Upper lobe of left lung (tissue), 6 donors: ENCODE results near the gene POLG. TPM values are rescaled to one million over a fixed set of nuclear protein-coding genes. Genes with fewer than 3 reads are reported as not detected.

ENCODE experiments used
- ATAC-seq, 2 donors: fragments of 200-7000 bp; cut with Tn5 transposase; one replicate each; pipeline ENCODE4 v1.9.1; 2022; ENCODE audit warnings: mild to moderate bottlenecking in 2 of 2, moderate library complexity in 2 of 2; ENCODE audit not compliant: low FRiP score in 2 of 2
- DNase-seq, 2 donors: peaks; one replicate each; pipeline ENCODE4 v3.0.0-alpha.2; 2019 to 2020
- H3K27ac ChIP-seq, 4 donors: fragments of 200-600 bp; sonication (generic); one replicate each; pipeline ENCODE4 v1.5.1; 2016 to 2019
- H3K27me3 ChIP-seq, 4 donors: fragments of 200-600 bp; sonication (generic); one replicate each; pipeline ENCODE4 v1.5.1; 2017 to 2019
- H3K36me3 ChIP-seq, 4 donors: fragments of 200-600 bp; sonication (generic); one replicate each; pipeline ENCODE4 v1.5.1; 2016 to 2019
- H3K4me1 ChIP-seq, 4 donors: fragments of 200-600 bp; sonication (generic); one replicate each; pipeline ENCODE4 v1.5.1; 2018 to 2019
- H3K4me3 ChIP-seq, 4 donors: fragments of 200-600 bp; sonication (generic); one replicate each; pipeline ENCODE4 v1.5.1; 2017 to 2019; ENCODE audit warnings: mild to moderate bottlenecking in 2 of 4, moderate library complexity in 1 of 4
- H3K9me3 ChIP-seq, 4 donors: fragments of 200-600 bp; sonication (generic); one replicate each; pipeline ENCODE4 v1.5.1; 2018 to 2019
- CTCF ChIP-seq, 6 experiments: fragments of 450-650 bp in 4 of 6; fragments of 200-600 bp in 2 of 6; sonication (generic) in 2 of 6; IDR thresholded peaks; one replicate each; pipeline ENCODE4 v1.5.1; 2016 to 2019; ENCODE audit warnings: antibody characterized with exemption in 6 of 6
- EP300 ChIP-seq, 4 donors: sonication (generic); formaldehyde crosslinking; IDR thresholded peaks; one replicate each; pipeline ENCODE4 v1.5.1; 2017; ENCODE audit warnings: antibody characterized with exemption in 4 of 4, control low read depth in 2 of 4
- POLR2A ChIP-seq, 4 donors: fragments of 450-650 bp; IDR thresholded peaks; one replicate each; pipeline ENCODE4 v1.5.1; 2016 to 2017; ENCODE audit warnings: antibody characterized with exemption in 4 of 4, mild to moderate bottlenecking in 2 of 4
- POLR2AphosphoS5 ChIP-seq, 2 donors: sonication (generic); formaldehyde crosslinking; IDR thresholded peaks; one replicate each; pipeline ENCODE4 v1.5.1; 2017; ENCODE audit warnings: antibody characterized with exemption in 2 of 2
- WGBS, 2 donors: methylation state at CpG; one replicate each; pipeline ENCODE4 v1.1.5; 2017 to 2018; 5-methylcytosine and 5-hydroxymethylcytosine counted together
- total RNA-seq, 6 donors: library from RNA; depleted of rRNA in 4 of 6; stranded (reverse); fragments of >200 nt in 4 of 6; gene quantifications; one replicate each; pipeline versions ENCODE4 v1.1.0 to v1.2.1, GENCODE V29; 2016 to 2021
- donor health status: DM: no; HTN: no; CAD: no; lungs with moderate emphysema.
- donor health status: DM: no; HTN: yes; CAD: no; lungs with severe emphysema.

Gene POLG
- total RNA-seq, 6 donors from 2014 or later = 58.3 to 185 (median 75.0) TPM

GRCh38 chr15:89335298-89336041 lies 846 bp upstream of the POLG start:
- peak overlapping the region in 3 of 4 donors; percentile 67 to 92 (median 70) for H3K4me3 ChIP-seq
- 10% methylated on average over 24 to 40 of the region's 40 CpGs for WGBS, 2 donors
- H3K27ac ChIP-seq = peak overlapping the region; percentile 27 to 97 (median 94)
- TF ChIP-seq EP300 (IDR thresholded peaks at IDR 0.05) (no peak), POLR2AphosphoS5 (IDR thresholded peaks at IDR 0.05) (no peak), CTCF (IDR thresholded peaks at IDR 0.05) (no peak), POLR2A (IDR thresholded peaks at IDR 0.05) (no peak)
- DNase-seq (peak; percentile 33 to 74), ATAC-seq (peak in 1 of 2 donors; percentile 0)
- no peaks in the 10 kb centered on the region for H3K9me3 ChIP-seq
- H3K4me1 ChIP-seq = peaks cover 35 to 46% (median 38%) of the 10 kb centered on the region in 4 donors
- no peaks in the 10 kb centered on the region for H3K27me3 ChIP-seq
- peaks cover 8 to 30% (median 25%) of the 10 kb centered on the region in 4 donors for H3K36me3 ChIP-seq

GRCh38 chr15:89333959-89334509 lies 590 bp downstream of the POLG start:
- ATAC-seq = no peak
- Histone ChIP-seq H3K27me3 (no peaks in the 10 kb centered on the region), H3K9me3 (no peaks in the 10 kb centered on the region), H3K4me1 (peaks cover 38 to 55% (median 43%) of the 10 kb centered on the region in 4 donors), H3K4me3 (peak overlapping the region; percentile 67 to 92 (median 70)), H3K27ac (peak overlapping the region; percentile 87 to 97 (median 94)), H3K36me3 (peaks cover 22 to 45% (median 40%) of the 10 kb centered on the region in 4 donors)
- WGBS, 2 donors = 2 to 17% methylated on average over 3 to 36 of the region's 43 CpGs
- no peak for TF ChIP-seq POLR2A (IDR thresholded peaks at IDR 0.05)
- TF ChIP-seq CTCF (IDR thresholded peaks at IDR 0.05) = peak in 1 of 6 experiments; percentile 40
- DNase-seq = no peak

GRCh38 chr15:89333011-89333860 lies 1.4 kb downstream of the POLG start:
- Histone ChIP-seq H3K4me3 (peak overlapping the region in 3 of 4 donors; percentile 67 to 92 (median 70)), H3K27ac (peak overlapping the region in 2 of 4 donors; percentile 94 to 97), H3K9me3 (no peaks in the 10 kb centered on the region), H3K36me3 (peaks cover 30 to 53% (median 48%) of the 10 kb centered on the region in 4 donors), H3K4me1 (peaks cover 38 to 59% (median 44%) of the 10 kb centered on the region in 4 donors), H3K27me3 (no peaks in the 10 kb centered on the region)
- no peak for TF ChIP-seq POLR2AphosphoS5 (IDR thresholded peaks at IDR 0.05)
- WGBS, 2 donors = 90 to 91% methylated on average over 26 to 50 of the region's 57 CpGs
- ATAC-seq = no peak
- peak in 1 of 2 donors; percentile 87 for DNase-seq

GRCh38 chr15:89332446-89332845 lies 2.2 kb downstream of the POLG start:
- H3K36me3 ChIP-seq = peaks cover 30 to 61% (median 55%) of the 10 kb centered on the region in 4 donors
- DNase-seq (no peak), ATAC-seq (no peak)
- 24 to 25% methylated on average over 9 to 10 of the region's 10 CpGs for WGBS, 2 donors
- TF ChIP-seq EP300 (IDR thresholded peaks at IDR 0.05) = no peak
- no peak for TF ChIP-seq CTCF (IDR thresholded peaks at IDR 0.05)
- no peak for TF ChIP-seq POLR2A (IDR thresholded peaks at IDR 0.05)
- TF ChIP-seq POLR2AphosphoS5 (IDR thresholded peaks at IDR 0.05) = no peak
- H3K9me3 ChIP-seq = no peaks in the 10 kb centered on the region
- peak overlapping the region in 1 of 4 donors; percentile 70 for H3K4me3 ChIP-seq
- no peaks in the 10 kb centered on the region for H3K27me3 ChIP-seq
- H3K4me1 ChIP-seq = peaks cover 38 to 59% (median 44%) of the 10 kb centered on the region in 4 donors
- H3K27ac ChIP-seq = no peak overlapping the region
